H7 (cell line): ENCODE measurements around the gene MED26. TPM values are rescaled to one million over a fixed set of nuclear protein-coding genes. Genes with fewer than 3 reads are reported as not detected.
"Not testable (repeated sequence)": the region's sequence is repeated elsewhere in the genome, so short reads cannot be mapped to it uniquely, and the experiment has no call there.

Experiments used
- DNase-seq: peaks from one replicate; pipeline ENCODE4 v3.0.0; 2012
- H3K27me3 ChIP-seq: 2 replicates; pipeline ENCODE4 v1.6.0; 2011; ENCODE audit warnings: mild to moderate bottlenecking, low read length; ENCODE audit not compliant: control insufficient read depth, insufficient read depth
- H3K36me3 ChIP-seq: replicated peaks from 2 replicates; pipeline ENCODE4 v1.5.1; 2011; ENCODE audit warnings: low read length; ENCODE audit not compliant: control insufficient read depth, insufficient read depth
- H3K4me3 ChIP-seq: 2 replicates; pipeline ENCODE4 v1.5.1; 2011; ENCODE audit warnings: low read depth, mild to moderate bottlenecking, control low read depth, low read length, moderate library complexity; ENCODE audit not compliant: insufficient read depth
- total RNA-seq: library from RNA; depleted of rRNA; stranded (reverse); fragments of >200 nt; shearing (Covaris generic); gene quantifications from 2 replicates; pipeline ENCODE4 v1.2.3, GENCODE V29; 2014

MED26 gene
- total RNA-seq, 1 experiment from 2014 or later: 12.0 TPM

- Histone ChIP-seq H3K4me3 (peak overlapping the region; percentile 90), H3K36me3 (peaks cover 12% of the 10 kb centered on the region), H3K27me3 (no peaks in the 10 kb centered on the region; the same call in 1 of the 2 replicates)
- DNase-seq: no peak
These were observed 56.1 kb downstream of the MED26 start for GRCh38 chr19:16571822-16572331.

GRCh38 chr19:16571283-16571682 is 56.7 kb downstream of the MED26 start:
- Histone ChIP-seq H3K36me3 (peaks cover 14% of the 10 kb centered on the region), H3K4me3 (peak overlapping the region; percentile 90), H3K27me3 (no peaks in the 10 kb centered on the region; the same call in 1 of the 2 replicates)
- DNase-seq: no peak

GRCh38 chr19:16569609-16570320 is 58.2 kb downstream of the MED26 start:
- H3K36me3 ChIP-seq: peaks cover 14% of the 10 kb centered on the region
- no peak overlapping the region for H3K4me3 ChIP-seq
- H3K27me3 ChIP-seq: no peaks in the 10 kb centered on the region; the same call in 1 of the 2 replicates
- no peak for DNase-seq

GRCh38 chr19:16566702-16567101 is 61.3 kb downstream of the MED26 start:
- H3K36me3 ChIP-seq: peaks cover 14% of the 10 kb centered on the region
- DNase-seq: no peak
- no peaks in the 10 kb centered on the region; the same call in 1 of the 2 replicates for H3K27me3 ChIP-seq
- H3K4me3 ChIP-seq: no peak overlapping the region

- H3K36me3 ChIP-seq: peaks cover 14% of the 10 kb centered on the region
These were observed 61.8 kb downstream of the MED26 start for GRCh38 chr19:16566161-16566560.

GRCh38 chr19:16564842-16565241 is 63.2 kb downstream of the MED26 start:
- H3K4me3 ChIP-seq: no peak overlapping the region
- peaks cover 13% of the 10 kb centered on the region for H3K36me3 ChIP-seq
- H3K27me3 ChIP-seq: no peaks in the 10 kb centered on the region
- DNase-seq: no peak

More at GRCh38 chr19:16566161-16566560, 61.8 kb downstream of the MED26 start:
- no peak overlapping the region for H3K4me3 ChIP-seq
- no peak for DNase-seq
- no peaks in the 10 kb centered on the region for H3K27me3 ChIP-seq

- Histone ChIP-seq H3K27me3 (no peaks in the 10 kb centered on the region), H3K36me3 (peaks cover 8% of the 10 kb centered on the region), H3K4me3 (no peak overlapping the region)
- no peak for DNase-seq
These were observed 65.4 kb downstream of the MED26 start for GRCh38 chr19:16562608-16563025.

- H3K36me3 ChIP-seq: peaks cover 6% of the 10 kb centered on the region
- DNase-seq: no peak
These were observed 66.6 kb downstream of the MED26 start for GRCh38 chr19:16561382-16561781.

GRCh38 chr19:16559780-16560276 is 68.2 kb downstream of the MED26 start:
- no peak for DNase-seq
- no peak overlapping the region for H3K4me3 ChIP-seq
- no peaks in the 10 kb centered on the region for H3K27me3 ChIP-seq
- H3K36me3 ChIP-seq: peaks cover 8% of the 10 kb centered on the region

More at GRCh38 chr19:16561382-16561781, 66.6 kb downstream of the MED26 start:
- no peak overlapping the region for H3K4me3 ChIP-seq
- no peaks in the 10 kb centered on the region for H3K27me3 ChIP-seq

- Histone ChIP-seq H3K36me3 (peaks cover 14% of the 10 kb centered on the region), H3K4me3 (no peak overlapping the region), H3K27me3 (no peaks in the 10 kb centered on the region)
- peak; percentile 26 for DNase-seq
These were observed 73.2 kb downstream of the MED26 start for GRCh38 chr19:16554776-16555175.

- not testable (repeated sequence) for DNase-seq, H3K4me3 ChIP-seq, H3K27me3 ChIP-seq
- peaks cover 14% of the 10 kb centered on the region for H3K36me3 ChIP-seq
These were observed 76.1 kb downstream of the MED26 start for GRCh38 chr19:16551902-16552301.

- H3K36me3 ChIP-seq: peaks cover 8% of the 10 kb centered on the region
- no peak overlapping the region for H3K4me3 ChIP-seq
- no peaks in the 10 kb centered on the region for H3K27me3 ChIP-seq
- DNase-seq: no peak
These were observed 79.0 kb downstream of the MED26 start for GRCh38 chr19:16548956-16549355.

- peaks cover 5% of the 10 kb centered on the region for H3K36me3 ChIP-seq
- no peak overlapping the region for H3K4me3 ChIP-seq
- no peak for DNase-seq
- H3K27me3 ChIP-seq: no peaks in the 10 kb centered on the region
These were observed 83.4 kb downstream of the MED26 start for GRCh38 chr19:16544473-16545231.

GRCh38 chr19:16543734-16544133 is 84.3 kb downstream of the MED26 start:
- DNase-seq, H3K27me3 ChIP-seq, H3K4me3 ChIP-seq, H3K36me3 ChIP-seq: not testable (repeated sequence)
